ENCODE data around the gene BSN. TPM values are rescaled to one million over a fixed set of nuclear protein-coding genes. Genes with fewer than 3 reads are reported as not detected.

The BSN gene
- total RNA-seq, 1 donor from 2014 or later: 0.77 TPM

- peaks cover 10% of the 10 kb centered on the region for H3K4me1 Mint-ChIP-seq (ENCODE audit: low read depth)
- H3K36me3 Mint-ChIP-seq (ENCODE audit: low read depth): no peaks in the 10 kb centered on the region
- TF ChIP-seq CTCF (IDR thresholded peaks at IDR 0.05): no peak
- no peak for DNase-seq (ENCODE audit: low spot score)
- H3K4me3 Mint-ChIP-seq (ENCODE audit: unreplicated experiment): no peak overlapping the region
- no peak overlapping the region for H3K27ac Mint-ChIP-seq (ENCODE audit: unreplicated experiment)
- no peaks in the 10 kb centered on the region for H3K9me3 Mint-ChIP-seq (ENCODE audit: low read depth)
- peaks cover 2% of the 10 kb centered on the region for H3K27me3 Mint-ChIP-seq (ENCODE audit: low read depth)
Measured at GRCh38 chr3:49636883-49637609, 82.8 kb downstream of the BSN start.

DNA sequence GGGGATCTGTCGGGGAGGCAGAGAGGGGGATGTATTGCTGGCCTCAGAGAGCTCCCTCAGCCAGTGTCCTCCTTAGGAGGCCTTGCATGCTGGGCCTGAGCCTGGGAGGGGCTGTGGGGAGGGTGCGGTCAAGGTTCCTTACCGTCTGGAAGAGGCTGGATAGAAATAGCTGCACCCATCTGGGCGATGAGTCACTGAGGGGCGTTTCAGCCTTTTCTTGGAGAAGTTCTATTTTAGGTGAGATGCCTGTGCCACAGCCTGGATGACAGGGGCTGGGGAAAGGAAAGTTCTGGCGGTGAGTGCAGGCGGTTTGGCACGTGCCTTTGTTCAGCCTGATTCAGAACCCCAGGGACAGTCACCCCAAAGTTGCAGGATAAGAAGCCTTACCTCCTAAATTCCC lies 84.2 kb downstream of the BSN start:
- H3K4me3 Mint-ChIP-seq (ENCODE audit: unreplicated experiment): no peak overlapping the region

DNA sequence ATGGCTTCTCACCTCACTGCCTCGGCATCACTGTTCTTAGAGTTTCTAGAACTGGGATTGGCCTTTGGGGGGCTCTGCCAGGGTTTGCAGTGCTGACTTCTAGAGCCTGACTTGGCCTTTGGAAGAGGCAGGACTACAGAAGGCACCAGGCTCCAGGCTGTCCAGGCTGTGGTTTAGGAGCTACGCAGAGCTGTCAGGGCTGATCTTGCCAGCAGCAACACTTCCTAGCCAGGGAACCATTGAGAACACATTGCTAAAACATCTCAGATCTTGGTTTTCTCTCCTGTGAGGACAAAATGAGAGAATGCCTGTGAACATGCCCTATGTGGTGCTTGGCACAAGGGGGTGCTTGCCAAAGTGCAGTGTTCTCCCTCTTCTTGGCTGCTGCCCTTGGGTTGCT lies 85.3 kb downstream of the BSN start:
- Mint-ChIP-seq H3K4me3 (ENCODE audit: unreplicated experiment) (no peak overlapping the region), H3K4me1 (ENCODE audit: low read depth) (peaks cover 10% of the 10 kb centered on the region), H3K9me3 (ENCODE audit: low read depth) (no peaks in the 10 kb centered on the region), H3K36me3 (ENCODE audit: low read depth) (no peaks in the 10 kb centered on the region), H3K27me3 (ENCODE audit: low read depth) (no peaks in the 10 kb centered on the region), H3K27ac (ENCODE audit: unreplicated experiment) (no peak overlapping the region)
- no peak for DNase-seq (ENCODE audit: low spot score)
- TF ChIP-seq CTCF (IDR thresholded peaks at IDR 0.05): no peak

More for the DNA sequence above, 84.2 kb downstream of the BSN start:
- no peaks in the 10 kb centered on the region for H3K9me3 Mint-ChIP-seq (ENCODE audit: low read depth)
- H3K36me3 Mint-ChIP-seq (ENCODE audit: low read depth): no peaks in the 10 kb centered on the region
- H3K27me3 Mint-ChIP-seq (ENCODE audit: low read depth): peaks cover 2% of the 10 kb centered on the region
- no peak for TF ChIP-seq CTCF (IDR thresholded peaks at IDR 0.05)
- no peak for DNase-seq (ENCODE audit: low spot score)
- H3K4me1 Mint-ChIP-seq (ENCODE audit: low read depth): peaks cover 10% of the 10 kb centered on the region
- peak overlapping the region; percentile 59 for H3K27ac Mint-ChIP-seq (ENCODE audit: unreplicated experiment)

DNA sequence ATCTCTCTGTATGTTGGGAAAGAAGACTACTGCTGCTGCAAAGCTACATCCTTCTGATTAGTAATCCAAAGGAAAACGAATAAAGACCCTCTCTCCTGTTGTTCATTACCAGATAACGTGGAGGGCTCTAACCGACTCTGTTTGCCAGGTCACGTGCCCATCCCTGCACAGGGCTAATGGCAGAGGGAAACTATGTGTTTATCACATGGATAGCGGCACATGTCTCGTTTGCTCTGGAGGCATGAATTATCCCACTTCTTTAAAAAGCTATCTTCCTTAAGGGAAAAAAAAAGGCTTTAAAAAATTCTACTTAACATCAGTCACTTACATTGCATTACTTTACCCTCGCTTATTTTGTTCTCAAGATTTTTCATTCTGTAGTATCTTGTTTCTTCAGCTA lies 87.0 kb downstream of the BSN start:
- peaks cover 2% of the 10 kb centered on the region for H3K36me3 Mint-ChIP-seq (ENCODE audit: low read depth)
- no peak for TF ChIP-seq CTCF (IDR thresholded peaks at IDR 0.05)
- peaks cover 3% of the 10 kb centered on the region for H3K27me3 Mint-ChIP-seq (ENCODE audit: low read depth)
- no peak overlapping the region for H3K27ac Mint-ChIP-seq (ENCODE audit: unreplicated experiment)
- DNase-seq (ENCODE audit: low spot score): no peak
- H3K4me3 Mint-ChIP-seq (ENCODE audit: unreplicated experiment): no peak overlapping the region
- H3K4me1 Mint-ChIP-seq (ENCODE audit: low read depth): peaks cover 10% of the 10 kb centered on the region
- H3K9me3 Mint-ChIP-seq (ENCODE audit: low read depth): no peaks in the 10 kb centered on the region

GRCh38 chr3:49641921-49642707 lies 87.8 kb downstream of the BSN start:
- TF ChIP-seq CTCF (IDR thresholded peaks at IDR 0.05): no peak
- DNase-seq (ENCODE audit: low spot score): no peak
- Mint-ChIP-seq H3K27ac (ENCODE audit: unreplicated experiment) (no peak overlapping the region), H3K27me3 (ENCODE audit: low read depth) (peaks cover 3% of the 10 kb centered on the region), H3K4me1 (ENCODE audit: low read depth) (peaks cover 7% of the 10 kb centered on the region), H3K4me3 (ENCODE audit: unreplicated experiment) (no peak overlapping the region), H3K9me3 (ENCODE audit: low read depth) (no peaks in the 10 kb centered on the region), H3K36me3 (ENCODE audit: low read depth) (peaks cover 2% of the 10 kb centered on the region)

All from chondrocyte (in vitro differentiated cells).